Epithelial cell of esophagus (primary cell): ENCODE data around the gene ZFYVE21.

ENCODE experiments used
- DNase-seq: peaks from one replicate; pipeline ENCODE4 v3.0.0; 2010; ENCODE audit warnings: low read depth
- H3K4me3 ChIP-seq: 2 replicates; pipeline ENCODE4 v1.5.1; 2011; ENCODE audit warnings: mild to moderate bottlenecking, low read length, control low read depth
- TF ChIP-seq, protein P1 (sequence below): IDR thresholded peaks from 2 replicates; pipeline ENCODE4 v1.5.1; 2011; ENCODE audit warnings: low read depth, mild to moderate bottlenecking, low read length, control low read depth, inconsistent platforms; ENCODE audit not compliant: insufficient read depth; ENCODE audit errors: missing control alignments

ZFYVE21 gene

DNA sequence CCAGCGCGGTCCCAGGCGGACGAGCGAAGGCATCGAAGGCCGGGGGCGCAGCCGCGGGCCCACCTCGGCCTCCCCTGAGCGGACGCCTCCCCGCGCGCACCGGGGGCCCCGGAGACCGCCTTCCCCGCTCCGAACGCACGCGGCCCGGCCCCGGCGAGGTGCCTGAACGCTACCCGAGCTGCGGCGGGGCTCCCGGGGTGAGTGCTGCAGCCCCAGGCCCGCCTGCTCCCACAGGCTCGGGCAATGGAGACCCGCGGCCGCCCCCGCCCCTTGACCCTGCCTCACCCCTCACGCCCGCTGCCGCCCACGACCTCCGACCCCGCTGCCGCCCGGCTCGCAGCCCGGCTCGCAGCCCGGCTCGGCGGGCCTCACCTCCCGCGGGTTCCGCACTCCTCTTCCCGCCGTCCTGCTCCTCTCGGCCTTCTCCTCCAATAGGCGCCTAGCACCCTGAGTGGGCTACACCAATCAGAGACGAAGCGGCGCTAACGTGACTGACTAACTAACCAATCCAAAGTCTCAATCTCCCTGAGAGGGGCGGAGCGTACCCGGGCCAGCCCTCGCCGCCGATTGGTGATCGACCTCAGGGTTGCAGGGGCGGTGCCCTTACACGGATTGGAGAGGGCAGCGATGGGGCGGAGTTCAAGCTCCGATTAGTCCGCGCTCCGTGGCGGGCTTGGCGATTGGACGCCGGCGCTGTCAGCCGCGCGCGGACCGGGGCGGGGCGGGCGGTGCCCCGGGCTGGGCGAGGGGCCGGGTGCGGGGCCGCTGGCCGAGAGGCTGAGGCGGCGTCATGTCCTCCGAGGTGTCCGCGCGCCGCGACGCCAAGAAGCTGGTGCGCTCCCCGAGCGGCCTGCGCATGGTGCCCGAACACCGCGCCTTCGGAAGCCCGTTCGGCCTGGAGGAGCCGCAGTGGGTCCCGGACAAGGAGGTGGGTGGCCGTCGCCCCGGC lies at the start of gene ZFYVE21, which contains the start of gene XRCC3:
ZFYVE21 (plus strand) TSS at position 759 of the 949 bp plus-strand sequence; CDS start at position 791, 32 bp downstream.
XRCC3 (minus strand) TSS at position 400 of the 949 bp plus-strand sequence. CDS start 4,364 bp downstream, outside the sequence.
- peak; percentile 100 for DNase-seq
- TF ChIP-seq, protein P1, sequence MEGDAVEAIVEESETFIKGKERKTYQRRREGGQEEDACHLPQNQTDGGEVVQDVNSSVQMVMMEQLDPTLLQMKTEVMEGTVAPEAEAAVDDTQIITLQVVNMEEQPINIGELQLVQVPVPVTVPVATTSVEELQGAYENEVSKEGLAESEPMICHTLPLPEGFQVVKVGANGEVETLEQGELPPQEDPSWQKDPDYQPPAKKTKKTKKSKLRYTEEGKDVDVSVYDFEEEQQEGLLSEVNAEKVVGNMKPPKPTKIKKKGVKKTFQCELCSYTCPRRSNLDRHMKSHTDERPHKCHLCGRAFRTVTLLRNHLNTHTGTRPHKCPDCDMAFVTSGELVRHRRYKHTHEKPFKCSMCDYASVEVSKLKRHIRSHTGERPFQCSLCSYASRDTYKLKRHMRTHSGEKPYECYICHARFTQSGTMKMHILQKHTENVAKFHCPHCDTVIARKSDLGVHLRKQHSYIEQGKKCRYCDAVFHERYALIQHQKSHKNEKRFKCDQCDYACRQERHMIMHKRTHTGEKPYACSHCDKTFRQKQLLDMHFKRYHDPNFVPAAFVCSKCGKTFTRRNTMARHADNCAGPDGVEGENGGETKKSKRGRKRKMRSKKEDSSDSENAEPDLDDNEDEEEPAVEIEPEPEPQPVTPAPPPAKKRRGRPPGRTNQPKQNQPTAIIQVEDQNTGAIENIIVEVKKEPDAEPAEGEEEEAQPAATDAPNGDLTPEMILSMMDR: no peak
- H3K4me3 ChIP-seq: peak within 1 kb of the TSS; percentile 63

- no peak overlapping the region for H3K4me3 ChIP-seq
- TF ChIP-seq, protein P1: no peak
- no peak for DNase-seq
These were observed 47.9 kb upstream of the ZFYVE21 start for GRCh38 chr14:103667671-103668070.

GRCh38 chr14:103668117-103668516 lies 47.5 kb upstream of the ZFYVE21 start:
- H3K4me3 ChIP-seq: no peak overlapping the region
- DNase-seq: no peak
- TF ChIP-seq, protein P1: no peak

DNA sequence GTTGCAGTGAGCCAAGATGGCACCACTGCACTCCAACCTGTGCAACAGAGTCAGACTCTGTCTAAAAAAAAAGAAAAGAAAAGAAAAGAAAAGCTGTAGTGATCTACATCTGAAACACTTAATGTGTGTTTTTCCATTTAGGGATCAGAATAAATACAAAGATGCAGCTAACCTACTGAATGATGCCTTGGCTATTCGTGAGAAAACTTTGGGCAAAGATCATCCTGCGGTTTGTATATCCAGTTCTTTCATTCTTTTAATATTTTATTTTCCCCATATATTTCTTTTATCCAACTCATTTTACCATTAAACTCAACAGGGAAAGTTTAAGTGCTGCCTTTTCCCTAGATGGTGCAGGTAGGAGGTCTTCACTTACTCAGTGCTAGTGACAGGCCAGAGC lies 46.2 kb upstream of the ZFYVE21 start:
- TF ChIP-seq, protein P1: no peak
- no peak for DNase-seq
- H3K4me3 ChIP-seq: no peak overlapping the region

GRCh38 chr14:103671911-103672310 lies 43.7 kb upstream of the ZFYVE21 start:
- TF ChIP-seq, protein P1: no peak
- DNase-seq: no peak
- no peak overlapping the region for H3K4me3 ChIP-seq

DNA sequence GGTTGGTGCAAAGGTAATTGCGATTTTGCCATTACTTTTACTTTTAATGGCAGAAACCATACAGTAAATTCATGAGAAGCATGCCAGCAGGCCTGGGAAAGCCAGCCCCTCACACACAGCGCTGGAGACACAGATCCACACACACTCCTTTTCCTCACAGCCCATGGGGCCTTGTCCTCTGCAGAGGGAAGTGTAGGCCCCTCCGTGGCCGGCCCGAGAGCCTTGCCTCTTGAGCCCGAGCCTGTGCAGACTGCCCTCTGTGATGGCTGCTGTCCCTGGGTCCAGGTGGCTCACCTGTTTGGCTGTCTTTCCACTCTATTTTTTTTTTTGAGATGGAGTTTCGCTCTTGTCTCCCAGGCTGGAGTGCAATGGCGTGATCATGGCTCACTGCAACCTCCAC lies 39.7 kb upstream of the ZFYVE21 start:
- TF ChIP-seq, protein P1: no peak
- DNase-seq: no peak
- no peak overlapping the region for H3K4me3 ChIP-seq
